CD14-positive monocyte (primary cell): ENCODE measurements around the gene EFHC2. TPM values are rescaled to one million over a fixed set of nuclear protein-coding genes. Genes with fewer than 3 reads are reported as not detected.

ENCODE experiments used
- DNase-seq, 3 donors: peaks; one replicate each; pipeline ENCODE4 v3.0.0-alpha.2; 2011 to 2022
- H2AFZ ChIP-seq: 2 replicates; pipeline ENCODE4 v1.6.0; 2012; ENCODE audit warnings: mild to moderate bottlenecking, low read depth, low read length, inconsistent platforms; ENCODE audit not compliant: insufficient read depth, poor library complexity, severe bottlenecking
- H3K27ac ChIP-seq, 2 donors: 1 replicate in 1 of 2; 2 replicates in 1 of 2; pipeline ENCODE4 v1.5.1; 2012 to 2013; ENCODE audit warnings: low read length in 2 of 2, control low read depth in 1 of 2, inconsistent platforms in 1 of 2, low read depth in 1 of 2, mild to moderate bottlenecking in 1 of 2
- H3K27me3 ChIP-seq, 2 donors: one replicate each; pipeline versions ENCODE4 v1.6.0 to v1.6.1; 2011 to 2013; ENCODE audit warnings: low read length in 2 of 2; ENCODE audit not compliant: control insufficient read depth in 2 of 2, insufficient read depth in 2 of 2
- H3K36me3 ChIP-seq, 2 donors: replicated peaks in 1 of 2; 1 replicate in 1 of 2; 2 replicates in 1 of 2; pipeline versions ENCODE4 v1.5.1 to v1.6.1; 2012 to 2013; ENCODE audit warnings: low read length in 2 of 2, control low read depth in 1 of 2, inconsistent platforms in 1 of 2, mild to moderate bottlenecking in 1 of 2; ENCODE audit not compliant: insufficient read depth in 2 of 2, control insufficient read depth in 1 of 2
- H3K4me1 ChIP-seq, 2 donors: 1 replicate in 1 of 2; 2 replicates in 1 of 2; pipeline versions ENCODE4 v1.5.1 to v1.6.1; 2012 to 2013; ENCODE audit warnings: low read length in 2 of 2, control low read depth in 1 of 2, inconsistent platforms in 1 of 2, mild to moderate bottlenecking in 1 of 2, moderate library complexity in 1 of 2; ENCODE audit not compliant: insufficient read depth in 2 of 2, control insufficient read depth in 1 of 2
- H3K4me2 ChIP-seq: replicated peaks from 2 replicates; pipeline ENCODE3; 2012; ENCODE audit warnings: low read length, moderate library complexity, mild to moderate bottlenecking; ENCODE audit not compliant: poor library complexity, severe bottlenecking; ENCODE audit errors: extremely low read depth
- H3K4me3 ChIP-seq, 3 experiments: fragments of 200-600 bp in 1 of 3; sonication (generic) in 1 of 3; replicated peaks in 1 of 3; 1 replicate in 2 of 3; 2 replicates in 1 of 3; pipeline ENCODE4 v1.5.1; 2011 to 2013; ENCODE audit warnings: low read length in 3 of 3, mild to moderate bottlenecking in 3 of 3, control low read depth in 2 of 3, low read depth in 2 of 3, inconsistent platforms in 1 of 3, moderate library complexity in 1 of 3
- H3K79me2 ChIP-seq: 2 replicates; pipeline ENCODE4 v1.6.0; 2012; ENCODE audit warnings: mild to moderate bottlenecking, control low read depth, inconsistent platforms, low read length, moderate library complexity; ENCODE audit not compliant: insufficient read depth
- H3K9ac ChIP-seq: 2 replicates; pipeline ENCODE4 v1.6.0; 2017; ENCODE audit warnings: low read length, mild to moderate bottlenecking; ENCODE audit not compliant: insufficient read depth, poor library complexity, severe bottlenecking
- H3K9me3 ChIP-seq, 2 donors: replicated peaks in 1 of 2; 1 replicate in 1 of 2; 2 replicates in 1 of 2; pipeline versions ENCODE4 v1.5.1 to v1.6.1; 2012 to 2013; ENCODE audit warnings: low read length in 2 of 2, control low read depth in 1 of 2; ENCODE audit not compliant: control insufficient read depth in 1 of 2, insufficient read depth in 1 of 2
- H4K20me1 ChIP-seq: 2 replicates; pipeline ENCODE4 v1.6.0; 2012; ENCODE audit warnings: mild to moderate bottlenecking, low read length, control low read depth, moderate library complexity; ENCODE audit not compliant: insufficient read depth
- H3K27ac Mint-ChIP-seq, 7 donors: one replicate each; pipeline ENCODE4 v1.8.0; 2020; ENCODE audit warnings: mild to moderate bottlenecking in 7 of 7, mixed read lengths in 7 of 7, moderate library complexity in 6 of 7, inconsistent platforms in 2 of 7
- H3K27me3 Mint-ChIP-seq, 3 donors: one replicate each; pipeline ENCODE4 v1.8.0; 2021 to 2022; ENCODE audit warnings: low read depth in 3 of 3, mild to moderate bottlenecking in 3 of 3, mixed read lengths in 3 of 3, moderate library complexity in 3 of 3, inconsistent platforms in 1 of 3
- H3K36me3 Mint-ChIP-seq, 2 donors: one replicate each; pipeline ENCODE4 v1.8.0; 2020; ENCODE audit warnings: mixed read lengths in 2 of 2, inconsistent platforms in 1 of 2, mild to moderate bottlenecking in 1 of 2
- H3K4me1 Mint-ChIP-seq: one replicate; pipeline ENCODE4 v1.8.0; 2020; ENCODE audit warnings: mild to moderate bottlenecking, mixed read lengths
- H3K4me3 Mint-ChIP-seq, 2 donors: one replicate each; pipeline ENCODE4 v1.8.0; 2020; ENCODE audit warnings: mild to moderate bottlenecking in 2 of 2, mixed read lengths in 2 of 2, moderate library complexity in 1 of 2
- H3K9me3 Mint-ChIP-seq, 7 donors: one replicate each; pipeline ENCODE4 v1.8.0; 2020 to 2022; ENCODE audit warnings: mixed read lengths in 7 of 7, mild to moderate bottlenecking in 6 of 7, moderate library complexity in 6 of 7, inconsistent platforms in 2 of 7
- CTCF ChIP-seq: fragments of 200-600 bp; IDR thresholded peaks from one replicate; pipeline ENCODE4 v1.8.0; 2022; ENCODE audit warnings: antibody characterized with exemption, mild to moderate bottlenecking
- WGBS: methylation state at CpG from one replicate; pipeline ENCODE4 v1.1.5; 2013; ENCODE audit warnings: missing lambda C conversion rate; ENCODE audit not compliant: insufficient coverage; 5-methylcytosine and 5-hydroxymethylcytosine counted together
- intact Hi-C, 2 donors: fragments of 100-400 bp; cut with micrococcal nuclease; formaldehyde crosslinking; loops; one replicate each; pipeline versions ENCODE4 v1.15.0 to v1.15.1; 2023
- polyA plus RNA-seq, 3 donors: library from polyadenylated mRNA; depleted of rRNA in 1 of 3; unstranded in 2 of 3; stranded (reverse) in 1 of 3; fragments of 300-500 nt in 2 of 3; fragments of >200 nt in 1 of 3; fragmentation: Illumina TruSeq in 2 of 3; gene quantifications; 1 replicate in 2 of 3; 2 replicates in 1 of 3; pipeline ENCODE4 v1.2.3, GENCODE V29; 2012 to 2021

EFHC2 gene
- polyA plus RNA-seq, 3 donors, result 0.05 to 0.22 TPM; not detected in 1

- H3K27me3 Mint-ChIP-seq, result peaks cover 0 to 3% (median 0%) of the 10 kb centered on the region in 3 donors
- Histone ChIP-seq H3K36me3 (no peaks in the 10 kb centered on the region), H4K20me1 (no peaks in the 10 kb centered on the region), H3K9ac (no peak overlapping the region), H3K4me3 (no peak overlapping the region), H3K79me2 (no peaks in the 10 kb centered on the region), H3K27ac (no peak overlapping the region), H3K9me3 (no peaks in the 10 kb centered on the region), H3K4me2 (no peak overlapping the region), H3K4me1 (no peaks in the 10 kb centered on the region), H2AFZ (no peak overlapping the region), H3K27me3 (peaks cover 0 to 2% of the 10 kb centered on the region in 2 donors)
- no peak overlapping the region for H3K4me3 Mint-ChIP-seq
- no peak overlapping the region for H3K27ac Mint-ChIP-seq
- intact Hi-C loops, result no loop called here
- DNase-seq, result no peak
- no CpG with 5 or more reads among the region's 5 CpGs for WGBS
- TF ChIP-seq CTCF, result no peak
- H3K4me1 Mint-ChIP-seq, result peaks cover 13% of the 10 kb centered on the region
- H3K36me3 Mint-ChIP-seq, result no peaks in the 10 kb centered on the region
- peaks cover 0 to 6% (median 0%) of the 10 kb centered on the region in 7 donors for H3K9me3 Mint-ChIP-seq
These were observed 9.3 kb upstream of the EFHC2 start for GRCh38 chrX:44352758-44353157.

- WGBS, result 0% methylated on average over 2 of the region's 5 CpGs
- no peaks in the 10 kb centered on the region for H3K79me2 ChIP-seq
- H3K36me3 ChIP-seq, result no peaks in the 10 kb centered on the region
- Mint-ChIP-seq H3K4me3 (peak overlapping the region in 1 of 2 donors; percentile 59), H3K27ac (no peak overlapping the region), H3K9me3 (peaks cover 0 to 4% (median 0%) of the 10 kb centered on the region in 7 donors), H3K27me3 (peaks cover 0 to 21% (median 0%) of the 10 kb centered on the region in 3 donors), H3K36me3 (no peaks in the 10 kb centered on the region), H3K4me1 (peaks cover 24% of the 10 kb centered on the region)
- no peak overlapping the region for H3K4me3 ChIP-seq
- no peaks in the 10 kb centered on the region for H3K9me3 ChIP-seq
- no peak for TF ChIP-seq CTCF
- H3K4me1 ChIP-seq, result peaks cover 3 to 5% of the 10 kb centered on the region in 2 donors
- H3K4me2 ChIP-seq, result no peak overlapping the region
- intact Hi-C loops, result no loop called here
- no peak overlapping the region for H3K9ac ChIP-seq
- peaks cover 0 to 10% of the 10 kb centered on the region in 2 donors for H3K27me3 ChIP-seq
- H2AFZ ChIP-seq, result peak overlapping the region; percentile 37
- H3K27ac ChIP-seq, result no peak overlapping the region
- no peaks in the 10 kb centered on the region for H4K20me1 ChIP-seq
- DNase-seq, result peak in 1 of 3 donors; percentile 1
These were observed 6.1 kb upstream of the EFHC2 start for GRCh38 chrX:44349561-44349960.
